GM20000 (cell line): Measurements from ENCODE around the gene CPS1.

Experiments used
- DNase-seq: peaks from one replicate; pipeline ENCODE4 v3.0.0; 2012; ENCODE audit warnings: low spot score
- TF ChIP-seq, protein P1 (sequence below): IDR thresholded peaks from 2 replicates; pipeline ENCODE4 v1.5.1; 2012; ENCODE audit warnings: mild to moderate bottlenecking, control low read depth; ENCODE audit errors: extremely low read depth, missing control alignments

Gene CPS1

DNA sequence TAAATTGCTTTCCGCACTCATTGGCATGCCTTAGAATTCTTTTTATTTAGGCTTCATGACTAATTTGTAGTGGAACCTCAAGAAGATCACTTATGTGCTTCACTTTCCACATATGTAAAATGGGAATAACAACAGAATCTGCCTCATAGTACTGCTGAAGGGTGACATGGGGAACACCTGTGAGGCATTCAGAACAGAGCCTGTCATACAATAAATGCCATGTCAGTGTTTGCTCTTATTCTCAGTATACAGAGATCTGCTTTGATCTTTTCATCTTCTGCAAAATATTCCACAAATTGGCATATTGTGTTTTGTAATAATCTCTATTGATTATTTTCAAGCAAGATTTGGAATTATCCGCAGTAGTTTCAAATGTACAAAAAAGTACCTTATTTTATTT, 17.4 kb upstream of the CPS1 start:
- no peak for DNase-seq
- TF ChIP-seq, protein P1, sequence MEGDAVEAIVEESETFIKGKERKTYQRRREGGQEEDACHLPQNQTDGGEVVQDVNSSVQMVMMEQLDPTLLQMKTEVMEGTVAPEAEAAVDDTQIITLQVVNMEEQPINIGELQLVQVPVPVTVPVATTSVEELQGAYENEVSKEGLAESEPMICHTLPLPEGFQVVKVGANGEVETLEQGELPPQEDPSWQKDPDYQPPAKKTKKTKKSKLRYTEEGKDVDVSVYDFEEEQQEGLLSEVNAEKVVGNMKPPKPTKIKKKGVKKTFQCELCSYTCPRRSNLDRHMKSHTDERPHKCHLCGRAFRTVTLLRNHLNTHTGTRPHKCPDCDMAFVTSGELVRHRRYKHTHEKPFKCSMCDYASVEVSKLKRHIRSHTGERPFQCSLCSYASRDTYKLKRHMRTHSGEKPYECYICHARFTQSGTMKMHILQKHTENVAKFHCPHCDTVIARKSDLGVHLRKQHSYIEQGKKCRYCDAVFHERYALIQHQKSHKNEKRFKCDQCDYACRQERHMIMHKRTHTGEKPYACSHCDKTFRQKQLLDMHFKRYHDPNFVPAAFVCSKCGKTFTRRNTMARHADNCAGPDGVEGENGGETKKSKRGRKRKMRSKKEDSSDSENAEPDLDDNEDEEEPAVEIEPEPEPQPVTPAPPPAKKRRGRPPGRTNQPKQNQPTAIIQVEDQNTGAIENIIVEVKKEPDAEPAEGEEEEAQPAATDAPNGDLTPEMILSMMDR = no peak

DNA sequence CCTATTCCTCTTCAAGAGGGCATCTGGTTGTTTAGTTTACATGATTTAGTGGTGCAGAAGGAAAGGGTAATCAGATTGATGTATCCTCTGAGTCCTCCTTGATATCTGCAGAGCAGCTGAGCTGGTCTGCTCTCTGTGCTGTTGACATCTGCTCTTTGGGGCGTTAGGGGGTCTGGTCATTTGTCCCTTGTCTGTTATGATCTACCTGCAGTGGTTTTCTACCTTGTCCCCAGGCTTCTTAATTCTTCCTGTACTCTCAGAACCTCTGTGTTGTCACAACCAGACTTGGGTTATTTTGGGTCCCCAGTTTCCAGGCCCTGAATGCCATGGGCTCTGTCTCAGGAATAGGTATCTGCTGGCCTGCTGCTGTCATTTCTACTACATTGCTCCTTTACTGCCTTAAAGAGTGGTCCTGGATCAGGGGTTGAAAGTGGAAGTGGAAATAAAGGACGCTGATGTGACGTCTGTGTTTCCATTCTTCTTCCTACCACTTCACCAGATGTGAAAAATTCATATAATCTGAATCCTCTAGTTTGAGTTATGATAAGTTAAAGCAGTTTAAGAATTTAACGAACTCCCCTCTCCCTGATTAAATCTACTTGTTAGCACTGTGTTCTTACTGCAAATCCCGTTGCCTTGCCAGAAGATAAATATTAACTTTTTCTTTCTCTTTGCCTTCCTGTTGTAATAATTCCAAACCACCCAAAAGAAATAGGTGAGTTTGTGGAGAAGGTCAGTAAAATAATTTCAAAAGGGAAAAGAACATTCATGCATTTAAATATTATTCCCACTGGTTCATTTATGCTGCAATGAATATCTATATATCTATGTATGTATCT, 16.6 kb upstream of the CPS1 start:
- no peak for DNase-seq
- TF ChIP-seq, protein P1 = no peak

DNA sequence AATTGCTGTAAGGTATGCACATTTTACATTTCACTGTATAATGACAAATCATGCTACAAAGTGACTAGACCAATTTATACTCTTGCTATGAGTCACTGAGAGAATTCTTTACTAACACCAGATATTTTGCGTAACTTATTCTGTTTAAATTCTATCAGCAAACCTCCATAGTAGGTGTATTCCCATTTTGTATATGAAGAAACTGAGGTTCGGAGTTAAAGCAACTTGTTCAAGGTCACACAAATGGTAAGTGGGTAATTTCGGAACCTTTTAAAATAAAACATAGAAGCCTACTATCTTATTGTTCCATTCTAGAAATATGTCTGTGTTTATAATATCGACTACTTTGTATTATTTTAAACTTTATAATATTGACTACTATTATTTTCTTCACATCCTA, 15.9 kb upstream of the CPS1 start:
- no peak for DNase-seq
- TF ChIP-seq, protein P1 = no peak

DNA sequence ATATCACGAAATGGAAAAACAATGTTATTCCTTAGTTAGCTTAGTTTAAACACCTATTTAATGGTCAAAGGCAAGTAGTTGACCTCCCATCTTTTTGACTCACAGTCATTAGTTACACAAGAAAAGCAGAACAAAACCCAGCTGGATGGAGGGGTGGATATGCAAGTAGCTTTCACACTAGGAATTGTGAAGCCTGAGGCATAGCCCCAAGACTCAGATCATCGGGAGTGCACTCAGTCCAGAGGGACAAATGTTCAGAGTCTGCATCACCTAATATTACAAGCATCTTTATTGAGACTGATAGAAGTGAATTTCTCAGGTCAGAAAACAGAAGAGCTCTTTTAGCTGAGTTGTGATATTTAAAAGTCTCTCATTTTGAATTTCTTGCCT, 15.5 kb upstream of the CPS1 start:
- TF ChIP-seq, protein P1 = no peak
- DNase-seq = no peak

DNA sequence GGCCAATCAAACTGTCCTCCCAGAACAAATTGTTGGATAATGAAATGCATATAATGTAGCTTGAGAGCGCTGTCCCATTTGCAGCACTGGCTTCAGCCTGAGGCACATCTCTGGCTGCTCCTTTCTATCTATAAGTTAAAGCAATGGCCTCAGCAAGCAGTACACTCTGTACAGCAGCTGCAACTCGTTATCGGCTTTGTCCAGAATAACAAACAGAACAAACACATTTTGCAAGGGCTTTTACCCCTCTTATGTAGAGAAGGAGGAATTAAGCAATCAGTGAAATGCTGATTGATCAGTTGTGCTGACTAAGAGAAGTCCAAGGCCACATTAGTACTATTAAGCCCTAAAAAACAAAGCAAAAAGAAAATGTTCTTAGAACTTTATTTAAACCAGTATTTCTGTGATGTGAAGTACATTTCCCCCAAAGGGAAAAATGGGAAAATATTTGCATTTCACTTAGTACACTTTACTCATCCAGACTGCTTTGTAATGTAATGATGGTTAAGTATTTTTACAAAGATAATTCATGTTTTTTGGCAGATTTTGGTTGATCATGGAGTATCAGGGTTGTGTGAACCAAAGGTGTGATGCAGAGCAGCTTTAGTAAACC, 15.0 kb upstream of the CPS1 start:
- TF ChIP-seq, protein P1 = no peak
- DNase-seq = no peak

DNA sequence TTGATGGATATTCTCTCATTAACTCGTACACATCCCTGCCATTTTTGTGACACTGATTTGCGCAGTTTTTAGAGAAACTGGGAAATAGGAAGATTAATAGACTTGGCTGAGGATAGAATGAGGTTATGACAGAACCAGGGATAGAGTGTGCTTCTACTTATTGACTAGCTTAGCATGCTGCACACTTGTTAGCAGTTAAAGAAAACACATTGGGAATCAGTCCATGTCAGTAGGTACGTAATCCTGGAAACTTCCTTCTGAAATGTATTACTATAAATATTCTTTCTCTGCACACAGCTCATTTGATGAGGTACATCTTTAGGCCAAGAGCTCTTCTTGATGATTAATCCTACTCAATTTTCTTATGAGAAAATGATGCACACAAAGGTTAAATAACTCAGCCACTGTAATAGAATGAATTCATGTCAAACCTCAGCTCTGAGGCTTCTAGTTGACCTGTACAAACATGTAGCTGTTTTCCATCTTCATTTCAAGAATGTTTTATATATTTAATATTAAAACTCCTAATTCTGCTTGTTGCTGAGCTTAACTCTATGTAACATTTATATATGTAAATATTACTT, 12.3 kb upstream of the CPS1 start:
- DNase-seq = no peak

More for the DNA sequence above, 12.3 kb upstream of the CPS1 start:
- TF ChIP-seq, protein P1 = no peak
